ENCODE measurements around the gene SPATA31E1. TPM values are rescaled to one million over a fixed set of nuclear protein-coding genes. Genes with fewer than 3 reads are reported as not detected.
"Not testable (repeated sequence)": the region's sequence is repeated elsewhere in the genome, so short reads cannot be mapped to it uniquely, and the experiment has no call there.

Gene SPATA31E1
- total RNA-seq, 1 donor from 2014 or later: 0.21 TPM

- Mint-ChIP-seq H3K36me3 (ENCODE audit: low read depth) (no peaks in the 10 kb centered on the region), H3K4me3 (no peak overlapping the region), H3K27ac (ENCODE audit: unreplicated experiment) (no peak overlapping the region), H3K4me1 (no peaks in the 10 kb centered on the region), H3K27me3 (ENCODE audit: low read depth) (no peaks in the 10 kb centered on the region), H3K9me3 (peaks cover 6% of the 10 kb centered on the region)
- peak; percentile 12 for TF ChIP-seq CTCF (conservative IDR thresholded peaks at IDR 0.05)
- DNase-seq (ENCODE audit: low read depth, low spot score): no peak
Measured at GRCh38 chr9:87894998-87895625, 12.4 kb downstream of the SPATA31E1 start.

GRCh38 chr9:87896891-87897290 lies 14.2 kb downstream of the SPATA31E1 start:
- Mint-ChIP-seq H3K27ac (ENCODE audit: unreplicated experiment) (no peak overlapping the region), H3K4me3 (no peak overlapping the region), H3K27me3 (ENCODE audit: low read depth) (no peaks in the 10 kb centered on the region), H3K36me3 (ENCODE audit: low read depth) (peaks cover 5% of the 10 kb centered on the region), H3K4me1 (no peaks in the 10 kb centered on the region), H3K9me3 (peaks cover 8% of the 10 kb centered on the region)
- no peak for TF ChIP-seq CTCF (conservative IDR thresholded peaks at IDR 0.05)
- no peak for DNase-seq (ENCODE audit: low read depth, low spot score)

- no peak for TF ChIP-seq CTCF (conservative IDR thresholded peaks at IDR 0.05)
- no peak overlapping the region for H3K4me3 Mint-ChIP-seq
- H3K9me3 Mint-ChIP-seq: peaks cover 8% of the 10 kb centered on the region
- DNase-seq (ENCODE audit: low read depth, low spot score): no peak
- H3K36me3 Mint-ChIP-seq (ENCODE audit: low read depth): peaks cover 5% of the 10 kb centered on the region
- H3K27me3 Mint-ChIP-seq (ENCODE audit: low read depth): no peaks in the 10 kb centered on the region
- no peak overlapping the region for H3K27ac Mint-ChIP-seq (ENCODE audit: unreplicated experiment)
- no peaks in the 10 kb centered on the region for H3K4me1 Mint-ChIP-seq
Measured at GRCh38 chr9:87898151-87898550, 15.5 kb downstream of the SPATA31E1 start.

GRCh38 chr9:87902371-87902770 lies 19.7 kb downstream of the SPATA31E1 start:
- not testable (repeated sequence) for H3K27ac Mint-ChIP-seq (ENCODE audit: unreplicated experiment); H3K27me3 Mint-ChIP-seq (ENCODE audit: low read depth); H3K4me1 Mint-ChIP-seq; H3K4me3 Mint-ChIP-seq; H3K36me3 Mint-ChIP-seq (ENCODE audit: low read depth); DNase-seq (ENCODE audit: low read depth, low spot score)
- H3K9me3 Mint-ChIP-seq: peaks cover 10% of the 10 kb centered on the region

GRCh38 chr9:87909310-87910041 lies 26.8 kb downstream of the SPATA31E1 start:
- Mint-ChIP-seq H3K4me1 (no peaks in the 10 kb centered on the region), H3K36me3 (ENCODE audit: low read depth) (no peaks in the 10 kb centered on the region), H3K9me3 (no peaks in the 10 kb centered on the region), H3K27ac (ENCODE audit: unreplicated experiment) (no peak overlapping the region), H3K27me3 (ENCODE audit: low read depth) (no peaks in the 10 kb centered on the region), H3K4me3 (no peak overlapping the region)
- no peak for TF ChIP-seq CTCF (conservative IDR thresholded peaks at IDR 0.05)
- no peak for DNase-seq (ENCODE audit: low read depth, low spot score)

GRCh38 chr9:87910821-87911220 lies 28.1 kb downstream of the SPATA31E1 start:
- H3K4me3 Mint-ChIP-seq: no peak overlapping the region
- H3K9me3 Mint-ChIP-seq: no peaks in the 10 kb centered on the region
- no peaks in the 10 kb centered on the region for H3K4me1 Mint-ChIP-seq
- no peak for TF ChIP-seq CTCF (conservative IDR thresholded peaks at IDR 0.05)
- no peaks in the 10 kb centered on the region for H3K36me3 Mint-ChIP-seq (ENCODE audit: low read depth)
- no peak for DNase-seq (ENCODE audit: low read depth, low spot score)
- H3K27ac Mint-ChIP-seq (ENCODE audit: unreplicated experiment): no peak overlapping the region
- no peaks in the 10 kb centered on the region for H3K27me3 Mint-ChIP-seq (ENCODE audit: low read depth)

GRCh38 chr9:87917662-87918061 lies 35.0 kb downstream of the SPATA31E1 start, which contains the start of gene SPATA31C1:
Gene SPATA31C1, plus strand, starts transcription at chr9:87917962.
- not testable (repeated sequence) for H3K4me1 Mint-ChIP-seq; DNase-seq (ENCODE audit: low read depth, low spot score); H3K27ac Mint-ChIP-seq (ENCODE audit: unreplicated experiment); H3K36me3 Mint-ChIP-seq (ENCODE audit: low read depth); H3K9me3 Mint-ChIP-seq; H3K4me3 Mint-ChIP-seq; H3K27me3 Mint-ChIP-seq (ENCODE audit: low read depth)

- not testable (repeated sequence) for H3K36me3 Mint-ChIP-seq (ENCODE audit: low read depth); H3K9me3 Mint-ChIP-seq
Measured at GRCh38 chr9:87919013-87919412, 36.3 kb downstream of the SPATA31E1 start.

GRCh38 chr9:87921561-87921960 lies 38.9 kb downstream of the SPATA31E1 start:
- H3K36me3 Mint-ChIP-seq (ENCODE audit: low read depth); H3K27ac Mint-ChIP-seq (ENCODE audit: unreplicated experiment); H3K9me3 Mint-ChIP-seq; DNase-seq (ENCODE audit: low read depth, low spot score); H3K4me1 Mint-ChIP-seq; H3K27me3 Mint-ChIP-seq (ENCODE audit: low read depth); H3K4me3 Mint-ChIP-seq: not testable (repeated sequence)

More at GRCh38 chr9:87919013-87919412, 36.3 kb downstream of the SPATA31E1 start:
- H3K4me3 Mint-ChIP-seq; DNase-seq (ENCODE audit: low read depth, low spot score); H3K4me1 Mint-ChIP-seq; H3K27ac Mint-ChIP-seq (ENCODE audit: unreplicated experiment); H3K27me3 Mint-ChIP-seq (ENCODE audit: low read depth): not testable (repeated sequence)
